ENCODE measurements around the gene ZMIZ2. TPM values are rescaled to one million over a fixed set of nuclear protein-coding genes. Genes with fewer than 3 reads are reported as not detected.

Gene ZMIZ2
- total and polyA plus RNA-seq, 9 of the 15 experiments (the other 6 are each of a cell fraction or from before 2014, with no cell fraction given), result 0.13 to 40.3 (median 4.9) TPM

DNA sequence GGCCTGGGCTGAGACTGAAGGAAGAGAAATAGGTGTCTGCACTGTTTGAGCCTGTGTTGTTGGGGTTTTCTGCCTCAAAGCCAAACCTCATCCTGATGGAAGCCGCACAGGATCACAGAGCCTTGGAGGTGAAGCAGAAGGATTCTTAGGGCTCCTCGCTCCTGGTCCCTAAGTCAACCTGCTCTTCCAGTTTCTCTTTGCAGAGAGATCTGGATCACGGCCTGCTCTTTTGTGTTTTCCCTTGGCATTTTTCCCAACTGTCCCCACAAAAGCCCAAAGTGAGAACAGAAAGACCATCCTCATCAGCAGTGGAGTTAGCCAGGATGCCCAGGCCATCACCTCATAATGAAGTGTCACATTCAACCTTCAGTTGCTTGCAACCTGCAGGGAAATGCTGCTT is 27.6 kb downstream of the ZMIZ2 start (continued):
- TF ChIP-seq, protein P1, sequence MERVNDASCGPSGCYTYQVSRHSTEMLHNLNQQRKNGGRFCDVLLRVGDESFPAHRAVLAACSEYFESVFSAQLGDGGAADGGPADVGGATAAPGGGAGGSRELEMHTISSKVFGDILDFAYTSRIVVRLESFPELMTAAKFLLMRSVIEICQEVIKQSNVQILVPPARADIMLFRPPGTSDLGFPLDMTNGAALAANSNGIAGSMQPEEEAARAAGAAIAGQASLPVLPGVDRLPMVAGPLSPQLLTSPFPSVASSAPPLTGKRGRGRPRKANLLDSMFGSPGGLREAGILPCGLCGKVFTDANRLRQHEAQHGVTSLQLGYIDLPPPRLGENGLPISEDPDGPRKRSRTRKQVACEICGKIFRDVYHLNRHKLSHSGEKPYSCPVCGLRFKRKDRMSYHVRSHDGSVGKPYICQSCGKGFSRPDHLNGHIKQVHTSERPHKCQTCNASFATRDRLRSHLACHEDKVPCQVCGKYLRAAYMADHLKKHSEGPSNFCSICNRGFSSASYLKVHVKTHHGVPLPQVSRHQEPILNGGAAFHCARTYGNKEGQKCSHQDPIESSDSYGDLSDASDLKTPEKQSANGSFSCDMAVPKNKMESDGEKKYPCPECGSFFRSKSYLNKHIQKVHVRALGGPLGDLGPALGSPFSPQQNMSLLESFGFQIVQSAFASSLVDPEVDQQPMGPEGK (CRISPR knock-in tag; IDR thresholded peaks at IDR 0.05; ENCODE audit: borderline replicate concordance), result no peak
- TF ChIP-seq, protein P2, sequence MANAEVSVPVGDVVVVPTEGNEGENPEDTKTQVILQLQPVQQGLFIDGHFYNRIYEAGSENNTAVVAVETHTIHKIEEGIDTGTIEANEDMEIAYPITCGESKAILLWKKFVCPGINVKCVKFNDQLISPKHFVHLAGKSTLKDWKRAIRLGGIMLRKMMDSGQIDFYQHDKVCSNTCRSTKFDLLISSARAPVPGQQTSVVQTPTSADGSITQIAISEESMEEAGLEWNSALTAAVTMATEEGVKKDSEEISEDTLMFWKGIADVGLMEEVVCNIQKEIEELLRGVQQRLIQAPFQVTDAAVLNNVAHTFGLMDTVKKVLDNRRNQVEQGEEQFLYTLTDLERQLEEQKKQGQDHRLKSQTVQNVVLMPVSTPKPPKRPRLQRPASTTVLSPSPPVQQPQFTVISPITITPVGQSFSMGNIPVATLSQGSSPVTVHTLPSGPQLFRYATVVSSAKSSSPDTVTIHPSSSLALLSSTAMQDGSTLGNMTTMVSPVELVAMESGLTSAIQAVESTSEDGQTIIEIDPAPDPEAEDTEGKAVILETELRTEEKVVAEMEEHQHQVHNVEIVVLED (CRISPR knock-in tag; IDR thresholded peaks at IDR 0.05), result no peak
- no peak for TF ChIP-seq NFXL1 (CRISPR knock-in tag; IDR thresholded peaks at IDR 0.05)
- TF ChIP-seq FUS (optimal IDR thresholded peaks at IDR 0.05; ENCODE audit: low read depth, low read length), result no peak
- no peak for TF ChIP-seq ETV1 (tag; conservative IDR thresholded peaks at IDR 0.05; ENCODE audit: low read depth)
- TF ChIP-seq COPS2 (conservative IDR thresholded peaks at IDR 0.05), result no peak

DNA sequence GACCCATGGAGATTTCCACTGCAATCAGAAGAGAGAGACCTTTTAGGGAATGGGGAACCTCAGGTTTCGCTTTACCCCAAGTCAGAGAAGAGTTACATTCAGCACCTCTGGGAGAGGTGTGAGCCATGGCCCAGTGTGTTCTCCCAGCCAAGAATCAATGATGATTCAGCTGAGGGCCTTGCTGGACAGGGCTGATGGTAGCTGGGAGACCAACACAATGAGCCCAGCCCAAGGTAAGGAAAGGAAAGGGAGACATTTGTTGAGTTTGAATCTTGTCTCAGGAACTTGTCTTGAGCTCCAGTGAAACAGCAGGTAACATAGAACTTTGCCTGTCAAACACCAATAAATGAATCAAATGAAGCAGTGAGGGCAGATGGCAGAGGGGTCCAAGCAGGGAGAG is 33.8 kb downstream of the ZMIZ2 start:
- H3K9ac ChIP-seq (ENCODE audit: insufficient read depth in 1 of 2, low read depth in 2 of 2, low read length in 2 of 2), result no peak overlapping the region
- DNase-seq (ENCODE audit: extremely low read depth in 1 of 4, low spot score in 3 of 4), result no peak
- BruUV-seq (replicated peaks), result no TSS peak
- no peak; the same call in 2 of the 3 replicates for ATAC-seq
- H3K9me1 ChIP-seq (ENCODE audit: control insufficient read depth, insufficient read depth, low read length), result no peaks in the 10 kb centered on the region
- FAIRE-seq, result no peak
- H3K4me2 ChIP-seq (ENCODE audit: insufficient read depth, low read length), result no peak overlapping the region
- H3K27ac ChIP-seq (ENCODE audit: extremely low read depth, low read depth, low read length), result no peak overlapping the region
- 17% methylated on average over 1 of the region's 1 CpG for WGBS (ENCODE audit: insufficient coverage, low coverage, missing lambda C conversion rate)
- H3K36me3 ChIP-seq (ENCODE audit: control insufficient read depth, insufficient read depth, low read length), result no peaks in the 10 kb centered on the region
- H3K79me2 ChIP-seq (ENCODE audit: control insufficient read depth, insufficient read depth, low read length), result no peaks in the 10 kb centered on the region
- H3K4me3 ChIP-seq, result no peak overlapping the region
- peak overlapping the region; percentile 4; the same call in 1 of the 2 replicates for H2AFZ ChIP-seq (ENCODE audit: low read depth, low read length)
- intact Hi-C loops (cut with micrococcal nuclease) (no loop called here), in situ Hi-C loops (cut with MboI) (no loop called here)
- H3K4me1 ChIP-seq (replicated peaks in 1 of 2; ENCODE audit: control insufficient read depth in 2 of 2, insufficient read depth in 2 of 2, low read length in 2 of 2), result no peaks in the 10 kb centered on the region
- ChIA-PET CTCF (ENCODE audit: low intra/inter-chr PET ratio) (no interaction called here), POLR2A (no interaction called here)
- peaks cover 0 to 6% of the 10 kb centered on the region in 2 experiments; a peak in 1 of 5 replicates for H3K27me3 ChIP-seq (ENCODE audit: control insufficient read depth in 2 of 2, insufficient read depth in 2 of 2, low read length in 2 of 2)
- H3K9me3 ChIP-seq (replicated peaks; ENCODE audit: control insufficient read depth, insufficient read depth, low read depth, low read length), result peaks cover 2% of the 10 kb centered on the region; the same call in 1 of the 2 replicates
- H4K20me1 ChIP-seq (replicated peaks; ENCODE audit: control insufficient read depth, insufficient read depth, low read length), result no peaks in the 10 kb centered on the region
- TF ChIP-seq, protein P3, sequence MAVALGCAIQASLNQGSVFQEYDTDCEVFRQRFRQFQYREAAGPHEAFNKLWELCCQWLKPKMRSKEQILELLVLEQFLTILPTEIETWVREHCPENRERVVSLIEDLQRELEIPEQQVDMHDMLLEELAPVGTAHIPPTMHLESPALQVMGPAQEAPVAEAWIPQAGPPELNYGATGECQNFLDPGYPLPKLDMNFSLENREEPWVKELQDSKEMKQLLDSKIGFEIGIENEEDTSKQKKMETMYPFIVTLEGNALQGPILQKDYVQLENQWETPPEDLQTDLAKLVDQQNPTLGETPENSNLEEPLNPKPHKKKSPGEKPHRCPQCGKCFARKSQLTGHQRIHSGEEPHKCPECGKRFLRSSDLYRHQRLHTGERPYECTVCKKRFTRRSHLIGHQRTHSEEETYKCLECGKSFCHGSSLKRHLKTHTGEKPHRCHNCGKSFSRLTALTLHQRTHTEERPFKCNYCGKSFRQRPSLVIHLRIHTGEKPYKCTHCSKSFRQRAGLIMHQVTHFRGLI (CRISPR knock-in tag; IDR thresholded peaks at IDR 0.05), result no peak
- TF ChIP-seq YY1 (IDR thresholded peaks at IDR 0.05; ENCODE audit: borderline replicate concordance in 1 of 3, control insufficient read depth in 1 of 3, extremely low read depth in 1 of 3, insufficient read depth in 3 of 3, insufficient read length in 1 of 3, insufficient replicate concordance in 2 of 3, low read depth in 1 of 3, low read length in 2 of 3), result no peak
- TF ChIP-seq MYNN (IDR thresholded peaks at IDR 0.05), result no peak
- TF ChIP-seq MYNN (CRISPR knock-in tag; IDR thresholded peaks at IDR 0.05), result no peak
- TF ChIP-seq TEAD1 (CRISPR knock-in tag; IDR thresholded peaks at IDR 0.05), result no peak
- TF ChIP-seq ARID1B (IDR thresholded peaks at IDR 0.05), result no peak
- 0 out of 2 replicates have a peak, but pooled peaks have one; percentile 36 for TF ChIP-seq EHMT2 (IDR thresholded peaks at IDR 0.05)
- no peak for TF ChIP-seq CCNT2 (IDR thresholded peaks at IDR 0.05; ENCODE audit: borderline replicate concordance, extremely low read depth, insufficient read length, low read depth, low read length)
- no peak for TF ChIP-seq BDP1 (IDR thresholded peaks at IDR 0.05; ENCODE audit: insufficient read depth, insufficient read length)
